ENCODE measurements around the gene DOCK10. TPM values are rescaled to one million over a fixed set of nuclear protein-coding genes. Genes with fewer than 3 reads are reported as not detected.

DOCK10 gene
- polyA plus RNA-seq, 1 donor, result 9.3 TPM

DNA sequence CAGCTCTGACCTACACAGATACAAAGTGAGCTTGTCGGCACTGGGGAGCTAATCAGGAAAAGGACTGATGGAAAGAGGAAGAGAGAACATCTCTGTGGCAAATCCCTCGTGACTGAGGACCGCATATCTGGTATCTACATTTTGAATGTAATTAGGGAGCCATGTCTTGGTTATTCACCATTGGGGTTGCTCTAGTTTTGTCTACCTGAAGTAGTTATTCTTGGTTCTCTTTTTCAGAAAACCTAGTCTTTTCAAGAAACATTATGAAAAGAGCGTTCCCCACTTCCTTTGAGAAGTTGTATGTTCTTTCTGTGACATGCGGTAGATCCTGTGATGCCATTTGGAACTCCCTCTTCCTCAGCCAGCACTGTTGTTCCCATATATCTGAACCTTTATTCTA is 104.4 kb downstream of the DOCK10 start:
- no peak overlapping the region for H3K27ac ChIP-seq (ENCODE audit: low read length)

DNA sequence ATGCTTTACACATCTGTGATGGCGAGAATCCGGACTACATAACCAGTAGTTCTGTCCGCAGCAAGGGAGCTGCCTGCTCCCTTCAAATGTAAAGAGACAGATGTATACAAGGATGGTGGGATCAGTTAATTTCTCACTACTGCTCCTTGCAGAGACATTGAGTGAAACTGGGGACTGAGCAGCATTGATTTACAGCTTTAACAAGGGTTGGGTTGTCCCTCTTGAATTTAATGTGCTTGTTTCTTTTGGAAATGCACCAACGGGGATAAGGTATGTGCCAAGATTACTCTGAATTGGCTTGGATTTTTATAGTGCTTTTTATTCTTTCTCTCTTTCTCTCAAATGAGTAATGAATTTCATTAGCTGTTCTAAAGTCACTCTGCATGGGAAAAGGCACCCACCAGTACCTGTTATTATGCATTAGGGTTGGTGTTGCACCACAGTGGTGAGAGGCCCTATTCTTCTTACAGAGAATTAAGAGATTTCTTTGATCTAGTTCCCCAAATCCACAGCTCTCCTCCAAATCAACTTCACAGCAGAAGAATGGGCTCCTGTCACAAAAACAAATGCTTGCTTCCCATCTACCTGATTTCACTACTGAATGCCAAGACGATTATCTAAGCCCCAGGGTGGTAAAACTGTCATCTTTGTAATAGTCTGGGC is 107.6 kb downstream of the DOCK10 start:
- DNase-seq, result no peak
- Histone ChIP-seq H3K4me3 (ENCODE audit: low read length) (no peak overlapping the region), H3K27ac (ENCODE audit: low read length) (no peak overlapping the region), H3K36me3 (ENCODE audit: control insufficient read depth, insufficient read depth, low read length) (no peaks in the 10 kb centered on the region), H3K27me3 (ENCODE audit: control insufficient read depth, insufficient read depth, low read length) (no peaks in the 10 kb centered on the region), H3K9me3 (ENCODE audit: control insufficient read depth, low read depth, low read length) (no peaks in the 10 kb centered on the region), H3K4me1 (ENCODE audit: control insufficient read depth, insufficient read depth, low read length) (no peaks in the 10 kb centered on the region)
- no CpG with 5 or more reads among the region's 5 CpGs for WGBS (ENCODE audit: insufficient coverage, low lambda C conversion rate)

More for the DNA sequence above, 104.4 kb downstream of the DOCK10 start:
- H3K4me3 ChIP-seq (ENCODE audit: low read length), result no peak overlapping the region
- H3K4me1 ChIP-seq (ENCODE audit: control insufficient read depth, insufficient read depth, low read length), result no peaks in the 10 kb centered on the region
- no peaks in the 10 kb centered on the region for H3K27me3 ChIP-seq (ENCODE audit: control insufficient read depth, insufficient read depth, low read length)
- no peak for DNase-seq
- H3K36me3 ChIP-seq (ENCODE audit: control insufficient read depth, insufficient read depth, low read length), result no peaks in the 10 kb centered on the region
- no peaks in the 10 kb centered on the region for H3K9me3 ChIP-seq (ENCODE audit: control insufficient read depth, low read depth, low read length)
- no CpG with 5 or more reads among the region's 5 CpGs for WGBS (ENCODE audit: insufficient coverage, low lambda C conversion rate)

GRCh38 chr2:224933431-224933830 is 108.8 kb downstream of the DOCK10 start:
- H3K9me3 ChIP-seq (ENCODE audit: control insufficient read depth, low read depth, low read length), result no peaks in the 10 kb centered on the region
- WGBS (ENCODE audit: insufficient coverage, low lambda C conversion rate), result no CpG with 5 or more reads among the region's 2 CpGs
- H3K4me1 ChIP-seq (ENCODE audit: control insufficient read depth, insufficient read depth, low read length), result no peaks in the 10 kb centered on the region
- no peak for DNase-seq
- H3K4me3 ChIP-seq (ENCODE audit: low read length), result no peak overlapping the region
- no peaks in the 10 kb centered on the region for H3K27me3 ChIP-seq (ENCODE audit: control insufficient read depth, insufficient read depth, low read length)
- H3K36me3 ChIP-seq (ENCODE audit: control insufficient read depth, insufficient read depth, low read length), result no peaks in the 10 kb centered on the region
- no peak overlapping the region for H3K27ac ChIP-seq (ENCODE audit: low read length)

DNA sequence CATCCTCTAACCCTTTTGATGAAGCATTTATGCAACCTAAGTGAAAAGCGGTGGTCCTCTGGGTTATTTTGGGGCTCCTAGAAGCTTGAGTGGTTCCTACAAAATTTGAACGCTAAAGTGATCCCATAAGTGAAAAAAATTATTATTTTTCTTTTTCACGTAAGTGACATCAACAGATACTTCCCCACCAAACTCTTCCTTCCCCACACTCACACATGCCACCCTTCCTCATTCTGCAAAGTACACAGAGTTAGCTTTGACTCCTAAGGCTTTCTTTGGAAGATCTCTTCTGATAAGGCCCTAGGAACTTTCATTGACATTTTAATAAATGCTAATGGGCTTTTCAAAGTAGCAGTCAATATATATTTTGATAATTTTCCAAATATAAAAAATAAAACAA is 109.7 kb downstream of the DOCK10 start:
- Histone ChIP-seq H3K27ac (ENCODE audit: low read length) (no peak overlapping the region), H3K4me1 (ENCODE audit: control insufficient read depth, insufficient read depth, low read length) (no peaks in the 10 kb centered on the region), H3K27me3 (ENCODE audit: control insufficient read depth, insufficient read depth, low read length) (no peaks in the 10 kb centered on the region), H3K4me3 (ENCODE audit: low read length) (no peak overlapping the region), H3K9me3 (ENCODE audit: control insufficient read depth, low read depth, low read length) (no peaks in the 10 kb centered on the region), H3K36me3 (ENCODE audit: control insufficient read depth, insufficient read depth, low read length) (no peaks in the 10 kb centered on the region)
- DNase-seq, result no peak
- WGBS (ENCODE audit: insufficient coverage, low lambda C conversion rate), result 100% methylated on average over 1 of the region's 3 CpGs

DNA sequence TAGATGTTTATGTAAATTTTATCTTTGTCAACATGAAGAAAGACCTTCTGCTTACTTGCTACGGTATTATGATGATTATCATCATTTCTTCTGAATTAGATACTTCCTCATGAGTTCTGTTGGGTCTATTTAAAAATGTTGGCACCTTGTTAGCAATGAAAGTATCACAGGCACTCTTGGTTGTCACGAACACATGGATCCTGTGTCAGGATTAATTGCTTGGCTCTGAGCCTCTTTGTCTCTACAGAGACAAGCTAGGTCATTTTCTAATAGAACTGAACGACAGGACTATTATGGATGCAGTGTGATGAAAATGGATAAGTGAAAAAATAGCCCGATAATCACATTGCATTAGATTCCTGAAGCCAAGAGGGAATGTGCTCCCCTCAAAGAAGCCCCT is 110.3 kb downstream of the DOCK10 start:
- WGBS (ENCODE audit: insufficient coverage, low lambda C conversion rate), result 100% methylated on average over 1 of the region's 4 CpGs
- no peak for DNase-seq
- no peaks in the 10 kb centered on the region for H3K36me3 ChIP-seq (ENCODE audit: control insufficient read depth, insufficient read depth, low read length)
- H3K9me3 ChIP-seq (ENCODE audit: control insufficient read depth, low read depth, low read length), result no peaks in the 10 kb centered on the region
- H3K4me3 ChIP-seq (ENCODE audit: low read length), result no peak overlapping the region
- H3K27ac ChIP-seq (ENCODE audit: low read length), result no peak overlapping the region
- H3K4me1 ChIP-seq (ENCODE audit: control insufficient read depth, insufficient read depth, low read length), result peaks cover 2% of the 10 kb centered on the region
- H3K27me3 ChIP-seq (ENCODE audit: control insufficient read depth, insufficient read depth, low read length), result no peaks in the 10 kb centered on the region

DNA sequence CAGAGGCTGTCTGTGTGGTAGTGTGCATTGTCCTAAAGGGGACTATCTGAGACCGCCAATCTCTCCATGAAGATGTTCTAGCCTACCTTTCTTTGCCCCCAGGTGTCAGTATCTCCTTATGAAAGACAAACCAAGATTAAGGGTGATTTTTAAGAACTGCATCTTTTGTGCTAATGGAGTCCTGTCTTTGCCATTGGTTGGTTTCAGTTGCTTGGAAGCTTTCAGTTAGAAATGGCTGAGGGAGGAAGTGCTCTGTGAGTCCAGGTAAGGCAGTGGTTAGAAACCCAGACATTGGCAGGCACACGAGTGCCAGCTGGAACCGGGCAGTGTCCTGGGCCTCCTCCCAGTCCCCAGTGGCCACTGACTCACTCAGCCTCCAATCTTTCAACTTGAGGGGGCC is 111.3 kb downstream of the DOCK10 start:
- H3K4me3 ChIP-seq (ENCODE audit: low read length), result no peak overlapping the region
- H3K9me3 ChIP-seq (ENCODE audit: control insufficient read depth, low read depth, low read length), result no peaks in the 10 kb centered on the region
- no peaks in the 10 kb centered on the region for H3K27me3 ChIP-seq (ENCODE audit: control insufficient read depth, insufficient read depth, low read length)
- no peak overlapping the region for H3K27ac ChIP-seq (ENCODE audit: low read length)
- WGBS (ENCODE audit: insufficient coverage, low lambda C conversion rate), result 100% methylated on average over 1 of the region's 3 CpGs
- no peak for DNase-seq
- H3K36me3 ChIP-seq (ENCODE audit: control insufficient read depth, insufficient read depth, low read length), result no peaks in the 10 kb centered on the region
- peaks cover 10% of the 10 kb centered on the region for H3K4me1 ChIP-seq (ENCODE audit: control insufficient read depth, insufficient read depth, low read length)

GRCh38 chr2:224930124-224930523 is 112.1 kb downstream of the DOCK10 start:
- no peak overlapping the region for H3K27ac ChIP-seq (ENCODE audit: low read length)
- peaks cover 10% of the 10 kb centered on the region for H3K4me1 ChIP-seq (ENCODE audit: control insufficient read depth, insufficient read depth, low read length)
- no peak for DNase-seq
- no peaks in the 10 kb centered on the region for H3K36me3 ChIP-seq (ENCODE audit: control insufficient read depth, insufficient read depth, low read length)
- H3K9me3 ChIP-seq (ENCODE audit: control insufficient read depth, low read depth, low read length), result no peaks in the 10 kb centered on the region
- H3K27me3 ChIP-seq (ENCODE audit: control insufficient read depth, insufficient read depth, low read length), result no peaks in the 10 kb centered on the region
- H3K4me3 ChIP-seq (ENCODE audit: low read length), result no peak overlapping the region
- WGBS (ENCODE audit: insufficient coverage, low lambda C conversion rate), result 94% methylated on average over 2 of the region's 5 CpGs

DNA sequence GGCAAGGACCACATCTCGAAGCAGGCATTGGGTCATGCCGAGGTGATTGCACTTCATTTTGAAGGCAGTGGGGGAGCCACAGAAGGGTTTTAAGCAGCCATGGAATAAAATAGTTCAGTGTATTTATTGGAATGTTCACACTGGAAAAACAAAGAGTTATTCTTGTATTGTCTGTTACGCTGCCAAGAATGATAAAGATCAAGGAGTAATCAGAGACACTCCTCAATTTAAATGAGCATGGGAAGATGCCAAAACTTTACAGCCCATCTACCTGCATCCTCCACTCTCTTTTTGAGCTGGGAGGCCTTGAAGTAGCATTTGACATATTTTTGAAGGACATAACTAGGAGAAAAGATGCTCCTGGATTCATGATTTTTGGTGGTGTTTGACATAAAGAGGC is 112.8 kb downstream of the DOCK10 start:
- DNase-seq, result no peak
- 75% methylated on average over 1 of the region's 3 CpGs for whole genome bisulfite sequencing (ENCODE audit: insufficient coverage, low lambda C conversion rate)
- Histone ChIP-seq H3K36me3 (ENCODE audit: control insufficient read depth, insufficient read depth, low read length) (no peaks in the 10 kb centered on the region), H3K9me3 (ENCODE audit: control insufficient read depth, low read depth, low read length) (no peaks in the 10 kb centered on the region), H3K4me3 (ENCODE audit: low read length) (no peak overlapping the region), H3K27ac (ENCODE audit: low read length) (no peak overlapping the region), H3K4me1 (ENCODE audit: control insufficient read depth, insufficient read depth, low read length) (peaks cover 10% of the 10 kb centered on the region), H3K27me3 (ENCODE audit: control insufficient read depth, insufficient read depth, low read length) (no peaks in the 10 kb centered on the region)

GRCh38 chr2:224927646-224928173 is 114.6 kb downstream of the DOCK10 start:
- Histone ChIP-seq H3K4me3 (ENCODE audit: low read length) (no peak overlapping the region), H3K36me3 (ENCODE audit: control insufficient read depth, insufficient read depth, low read length) (no peaks in the 10 kb centered on the region), H3K27me3 (ENCODE audit: control insufficient read depth, insufficient read depth, low read length) (no peaks in the 10 kb centered on the region), H3K27ac (ENCODE audit: low read length) (peak overlapping the region; percentile 9), H3K4me1 (ENCODE audit: control insufficient read depth, insufficient read depth, low read length) (peaks cover 10% of the 10 kb centered on the region), H3K9me3 (ENCODE audit: control insufficient read depth, low read depth, low read length) (no peaks in the 10 kb centered on the region)
- DNase-seq, result peak in 1 of 2 donors; percentile 39
- 51% methylated on average over 2 of the region's 7 CpGs for WGBS (ENCODE audit: insufficient coverage, low lambda C conversion rate)

DNA sequence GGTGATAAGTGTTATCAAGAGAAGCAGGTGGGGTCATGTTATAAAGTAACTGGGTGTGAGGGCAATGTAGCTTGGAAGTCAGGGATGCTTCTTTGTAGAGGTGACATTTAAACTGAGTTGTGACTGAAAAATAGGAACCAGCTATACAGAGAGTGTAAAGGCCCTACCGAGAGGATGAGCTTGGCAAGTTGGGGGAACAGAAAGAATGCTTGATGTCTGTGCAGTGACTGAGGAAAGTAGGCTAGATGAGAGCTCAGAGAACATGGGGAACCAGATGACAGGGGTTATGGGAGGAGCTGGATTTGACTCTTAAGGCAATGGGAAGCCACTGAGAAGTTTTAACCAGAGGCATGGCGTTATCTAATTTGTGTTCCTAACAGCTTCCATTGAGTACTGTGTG is 115.3 kb downstream of the DOCK10 start:
- peaks cover 10% of the 10 kb centered on the region for H3K4me1 ChIP-seq (ENCODE audit: control insufficient read depth, insufficient read depth, low read length)
- no peaks in the 10 kb centered on the region for H3K27me3 ChIP-seq (ENCODE audit: control insufficient read depth, insufficient read depth, low read length)
- H3K4me3 ChIP-seq (ENCODE audit: low read length), result no peak overlapping the region
- no peaks in the 10 kb centered on the region for H3K9me3 ChIP-seq (ENCODE audit: control insufficient read depth, low read depth, low read length)
- no peaks in the 10 kb centered on the region for H3K36me3 ChIP-seq (ENCODE audit: control insufficient read depth, insufficient read depth, low read length)
- DNase-seq, result peak in 1 of 2 donors; percentile 11
- no CpG with 5 or more reads among the region's 2 CpGs for WGBS (ENCODE audit: insufficient coverage, low lambda C conversion rate)
- peak overlapping the region; percentile 9 for H3K27ac ChIP-seq (ENCODE audit: low read length)

DNA sequence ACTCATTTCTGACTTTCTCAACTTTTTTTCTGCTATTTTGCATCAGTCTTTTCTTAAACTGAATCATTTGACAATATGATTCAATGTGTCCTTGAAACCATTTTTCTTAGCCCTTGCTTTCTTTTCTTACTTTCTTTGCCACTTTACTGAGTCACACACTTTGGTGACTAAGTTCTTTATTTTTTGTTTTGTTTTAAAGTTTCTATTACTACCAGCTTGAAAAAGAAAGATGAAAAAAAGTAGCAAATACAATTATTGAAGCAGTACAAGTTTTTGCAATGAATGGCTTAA is 116.5 kb downstream of the DOCK10 start:
- no peak overlapping the region for H3K27ac ChIP-seq (ENCODE audit: low read length)
- H3K27me3 ChIP-seq (ENCODE audit: control insufficient read depth, insufficient read depth, low read length), result no peaks in the 10 kb centered on the region
- H3K9me3 ChIP-seq (ENCODE audit: control insufficient read depth, low read depth, low read length), result no peaks in the 10 kb centered on the region
- DNase-seq, result no peak
- no peaks in the 10 kb centered on the region for H3K36me3 ChIP-seq (ENCODE audit: control insufficient read depth, insufficient read depth, low read length)
- H3K4me3 ChIP-seq (ENCODE audit: low read length), result no peak overlapping the region
- peaks cover 10% of the 10 kb centered on the region for H3K4me1 ChIP-seq (ENCODE audit: control insufficient read depth, insufficient read depth, low read length)

All from large intestine (tissue), 3 donors.